Ovary (tissue), 3 donors: ENCODE data around the gene STIP1.

Experiments used
- EP300 ChIP-seq: sonication (generic); formaldehyde crosslinking; IDR thresholded peaks from one replicate; pipeline ENCODE4 v1.6.1; 2017; ENCODE audit warnings: antibody characterized with exemption
- POLR2A ChIP-seq: fragments of 450-650 bp; IDR thresholded peaks from one replicate; pipeline ENCODE4 v1.6.1; 2017; ENCODE audit warnings: antibody characterized with exemption, mild to moderate bottlenecking, moderate library complexity
- TF ChIP-seq, protein P1 (sequence below), 3 donors: fragments of 450-650 bp in 2 of 3; fragments of 200-600 bp in 1 of 3; IDR thresholded peaks; one replicate each; pipeline versions ENCODE4 v1.5.1 to v1.8.0; 2016 to 2022; ENCODE audit warnings: antibody characterized with exemption in 3 of 3, mild to moderate bottlenecking in 1 of 3
- donor health status: DM: no; HTN: no; CAD: no.

DNA sequence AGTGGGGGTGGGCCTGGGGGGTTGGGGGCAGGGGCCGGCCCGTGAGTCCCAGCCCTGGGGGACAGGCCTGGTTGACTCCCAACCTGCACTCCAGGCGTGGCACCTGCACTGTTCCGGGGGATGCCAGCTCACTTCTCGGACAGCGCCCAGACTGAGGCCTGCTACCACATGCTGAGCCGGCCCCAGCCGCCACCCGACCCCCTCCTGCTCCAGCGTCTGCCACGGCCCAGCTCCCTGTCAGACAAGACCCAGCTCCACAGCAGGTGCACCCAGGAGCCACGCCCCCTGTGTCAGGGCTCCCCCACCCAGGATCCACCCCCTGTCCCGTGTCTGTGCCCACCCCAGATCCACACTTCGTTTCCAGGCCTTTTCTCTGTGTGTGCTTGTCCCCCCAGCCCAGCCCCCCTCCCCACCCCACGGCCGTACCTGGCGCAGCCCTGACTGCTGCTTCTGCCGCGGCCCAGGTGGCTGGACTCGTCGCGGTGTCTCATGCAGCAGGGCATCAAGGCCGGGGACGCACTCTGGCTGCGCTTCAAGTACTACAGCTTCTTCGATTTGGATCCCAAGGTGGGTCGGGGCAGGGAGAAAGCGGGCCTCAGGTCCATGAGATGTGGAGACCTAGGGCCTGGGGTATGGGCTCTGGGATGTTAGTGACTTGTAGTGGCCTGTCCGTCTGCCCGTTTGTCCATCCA is 25.4 kb downstream of the STIP1 start:
- TF ChIP-seq, protein P1, sequence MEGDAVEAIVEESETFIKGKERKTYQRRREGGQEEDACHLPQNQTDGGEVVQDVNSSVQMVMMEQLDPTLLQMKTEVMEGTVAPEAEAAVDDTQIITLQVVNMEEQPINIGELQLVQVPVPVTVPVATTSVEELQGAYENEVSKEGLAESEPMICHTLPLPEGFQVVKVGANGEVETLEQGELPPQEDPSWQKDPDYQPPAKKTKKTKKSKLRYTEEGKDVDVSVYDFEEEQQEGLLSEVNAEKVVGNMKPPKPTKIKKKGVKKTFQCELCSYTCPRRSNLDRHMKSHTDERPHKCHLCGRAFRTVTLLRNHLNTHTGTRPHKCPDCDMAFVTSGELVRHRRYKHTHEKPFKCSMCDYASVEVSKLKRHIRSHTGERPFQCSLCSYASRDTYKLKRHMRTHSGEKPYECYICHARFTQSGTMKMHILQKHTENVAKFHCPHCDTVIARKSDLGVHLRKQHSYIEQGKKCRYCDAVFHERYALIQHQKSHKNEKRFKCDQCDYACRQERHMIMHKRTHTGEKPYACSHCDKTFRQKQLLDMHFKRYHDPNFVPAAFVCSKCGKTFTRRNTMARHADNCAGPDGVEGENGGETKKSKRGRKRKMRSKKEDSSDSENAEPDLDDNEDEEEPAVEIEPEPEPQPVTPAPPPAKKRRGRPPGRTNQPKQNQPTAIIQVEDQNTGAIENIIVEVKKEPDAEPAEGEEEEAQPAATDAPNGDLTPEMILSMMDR (IDR thresholded peaks at IDR 0.05), result no peak
- TF ChIP-seq EP300 (no peak), POLR2A (no peak)
